NB4 (cell line): ENCODE data around the gene SPTSSB.

Source experiments
- CTCF ChIP-seq: IDR thresholded peaks from one replicate; pipeline ENCODE4 v1.5.1; 2012; ENCODE audit warnings: low read depth, low read length
- MYC ChIP-seq: IDR thresholded peaks from 2 replicates; pipeline ENCODE4 v1.6.1; 2011; ENCODE audit warnings: low read depth, low read length
- POLR2A ChIP-seq: IDR thresholded peaks from 2 replicates; pipeline ENCODE4 v1.6.1; 2011; ENCODE audit warnings: mild to moderate bottlenecking; ENCODE audit not compliant: insufficient read length; ENCODE audit errors: extremely low read depth

DNA sequence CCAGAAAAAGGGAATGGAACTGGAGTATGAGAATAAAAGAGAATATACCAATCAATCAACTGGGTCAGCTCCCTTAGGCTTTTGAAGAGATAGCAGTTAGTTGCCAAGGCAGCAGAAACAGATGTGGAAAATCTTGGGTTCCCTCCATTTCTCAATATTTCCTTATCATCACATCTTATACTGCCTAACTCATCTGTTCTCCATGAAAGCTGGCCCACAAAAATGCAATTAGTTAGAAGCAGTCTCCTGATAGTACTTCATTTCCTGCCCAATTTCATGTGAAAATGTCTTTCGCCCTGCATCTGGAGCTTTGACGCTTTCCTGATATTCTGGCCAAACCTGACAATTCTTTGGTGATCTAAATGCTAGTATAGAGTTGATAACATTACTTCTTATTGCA, 30.1 kb upstream of the SPTSSB start:
- TF ChIP-seq CTCF (no peak), POLR2A (no peak), MYC (no peak)
